Measurements from ENCODE around the gene CDKN1C.

Gene CDKN1C

GRCh38 chr11:2853997-2854560, 31.5 kb downstream of the CDKN1C start:
- Histone ChIP-seq H3K36me3 (ENCODE audit: low read length) (no peaks in the 10 kb centered on the region), H3K9ac (ENCODE audit: low read length) (no peak overlapping the region), H4K20me1 (ENCODE audit: low read depth, low read length) (no peaks in the 10 kb centered on the region), H3K9me3 (ENCODE audit: insufficient read depth, low read length) (no peaks in the 10 kb centered on the region), H2AFZ (ENCODE audit: low read depth, low read length, severe bottlenecking) (no peak overlapping the region), H3K4me3 (ENCODE audit: insufficient read depth, low read length, poor library complexity, severe bottlenecking) (no peak overlapping the region), H3K79me2 (ENCODE audit: insufficient read depth, low read length) (no peaks in the 10 kb centered on the region), H3F3A (ENCODE audit: insufficient read depth) (no peaks in the 10 kb centered on the region), H3K27me3 (ENCODE audit: low read length) (no peaks in the 10 kb centered on the region), H3K4me2 (ENCODE audit: low read depth, low read length, poor library complexity, severe bottlenecking) (no peak overlapping the region), H3K9me2 (replicated peaks; ENCODE audit: insufficient read depth, low read length) (no peaks in the 10 kb centered on the region), H3K27ac (ENCODE audit: low read depth, low read length) (no peak overlapping the region)
- TF ChIP-seq CTCF (IDR thresholded peaks at IDR 0.05; ENCODE audit: insufficient read depth, low read length, poor library complexity, severe bottlenecking): no peak
- TF ChIP-seq EZH2phosphoT487 (conservative IDR thresholded peaks at IDR 0.05; ENCODE audit: low read length): no peak

GRCh38 chr11:2853401-2853800, 32.2 kb downstream of the CDKN1C start:
- Histone ChIP-seq H3F3A (ENCODE audit: insufficient read depth) (no peaks in the 10 kb centered on the region), H4K20me1 (ENCODE audit: low read depth, low read length) (no peaks in the 10 kb centered on the region), H3K9ac (ENCODE audit: low read length) (no peak overlapping the region), H3K4me3 (ENCODE audit: insufficient read depth, low read length, poor library complexity, severe bottlenecking) (no peak overlapping the region), H3K27me3 (ENCODE audit: low read length) (no peaks in the 10 kb centered on the region), H3K9me2 (replicated peaks; ENCODE audit: insufficient read depth, low read length) (no peaks in the 10 kb centered on the region), H3K79me2 (ENCODE audit: insufficient read depth, low read length) (no peaks in the 10 kb centered on the region), H3K4me2 (ENCODE audit: low read depth, low read length, poor library complexity, severe bottlenecking) (no peak overlapping the region), H3K27ac (ENCODE audit: low read depth, low read length) (no peak overlapping the region), H3K9me3 (ENCODE audit: insufficient read depth, low read length) (no peaks in the 10 kb centered on the region), H2AFZ (ENCODE audit: low read depth, low read length, severe bottlenecking) (no peak overlapping the region), H3K36me3 (ENCODE audit: low read length) (no peaks in the 10 kb centered on the region)
- no peak for TF ChIP-seq CTCF (IDR thresholded peaks at IDR 0.05; ENCODE audit: insufficient read depth, low read length, poor library complexity, severe bottlenecking)
- TF ChIP-seq EZH2phosphoT487 (conservative IDR thresholded peaks at IDR 0.05; ENCODE audit: low read length): no peak

- no peaks in the 10 kb centered on the region for H3K9me3 ChIP-seq (ENCODE audit: insufficient read depth, low read length)
- no peaks in the 10 kb centered on the region for H3K27me3 ChIP-seq (ENCODE audit: low read length)
- no peaks in the 10 kb centered on the region for H3K9me2 ChIP-seq (replicated peaks; ENCODE audit: insufficient read depth, low read length)
- no peak overlapping the region for H2AFZ ChIP-seq (ENCODE audit: low read depth, low read length, severe bottlenecking)
- H3K27ac ChIP-seq (ENCODE audit: low read depth, low read length): no peak overlapping the region
- H3K79me2 ChIP-seq (ENCODE audit: insufficient read depth, low read length): no peaks in the 10 kb centered on the region
- H3K4me3 ChIP-seq (ENCODE audit: insufficient read depth, low read length, poor library complexity, severe bottlenecking): no peak overlapping the region
- no peaks in the 10 kb centered on the region for H3K36me3 ChIP-seq (ENCODE audit: low read length)
- H4K20me1 ChIP-seq (ENCODE audit: low read depth, low read length): no peaks in the 10 kb centered on the region
- H3K9ac ChIP-seq (ENCODE audit: low read length): no peak overlapping the region
- no peak for TF ChIP-seq CTCF (IDR thresholded peaks at IDR 0.05; ENCODE audit: insufficient read depth, low read length, poor library complexity, severe bottlenecking)
- no peak for TF ChIP-seq EZH2phosphoT487 (conservative IDR thresholded peaks at IDR 0.05; ENCODE audit: low read length)
- no peak overlapping the region for H3K4me2 ChIP-seq (ENCODE audit: low read depth, low read length, poor library complexity, severe bottlenecking)
- no peaks in the 10 kb centered on the region for H3F3A ChIP-seq (ENCODE audit: insufficient read depth)
Measured at GRCh38 chr11:2849994-2850770, 35.4 kb downstream of the CDKN1C start.
